ENCODE results near the gene MAP3K5.
"Not testable (repeated sequence)": the region's sequence is repeated elsewhere in the genome, so short reads cannot be mapped to it uniquely, and the experiment has no call there.

Gene MAP3K5

GRCh38 chr6:136792095-136792409 lies 225 bp downstream of the MAP3K5 start:
- FAIRE-seq, result no peak

GRCh38 chr6:136791296-136792094 lies 782 bp downstream of the MAP3K5 start:
- FAIRE-seq, result no peak

DNA sequence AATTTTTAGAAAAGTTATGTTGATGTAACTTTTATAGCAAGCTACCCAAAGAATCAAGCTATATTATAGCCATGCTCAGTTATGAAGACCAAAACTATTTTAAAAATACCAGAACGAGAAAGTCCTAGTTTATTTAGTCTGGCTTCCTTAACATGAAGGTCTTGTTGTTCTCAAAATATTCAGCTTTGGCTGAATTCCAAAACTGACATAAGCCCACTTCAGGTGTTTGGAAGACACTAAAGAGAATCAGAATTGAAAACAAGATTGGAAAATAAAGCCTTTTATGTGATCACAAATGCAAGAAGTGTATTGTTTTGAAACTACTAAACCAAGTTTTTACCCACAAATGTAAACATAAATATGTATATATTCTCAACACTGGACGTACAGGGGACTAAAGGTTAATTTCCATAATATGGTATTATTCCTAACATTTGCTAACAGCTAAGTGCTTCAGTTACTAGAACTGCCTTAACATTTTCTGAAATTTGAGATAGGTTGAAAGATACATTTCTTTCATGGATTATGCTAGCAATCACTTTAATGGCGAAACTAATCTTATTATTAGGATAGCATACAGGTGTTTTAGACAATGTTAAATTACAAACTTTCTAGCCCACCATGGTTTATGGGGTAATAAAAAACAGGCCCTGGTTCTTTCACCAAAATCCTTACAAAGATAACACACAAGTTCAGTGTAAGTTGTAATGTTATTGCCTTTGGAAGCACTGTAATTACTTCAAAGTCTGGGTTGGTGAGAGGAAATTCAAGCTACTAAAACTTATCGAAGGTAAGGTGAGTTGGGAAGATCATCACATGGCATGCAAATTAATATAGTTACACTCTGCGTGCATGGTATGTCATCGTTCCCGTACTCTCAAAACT lies 1.6 kb downstream of the MAP3K5 start:
- FAIRE-seq, result no peak

- FAIRE-seq, result not testable (repeated sequence)
Observed at GRCh38 chr6:136789440-136789839, 2.8 kb downstream of the MAP3K5 start.

DNA sequence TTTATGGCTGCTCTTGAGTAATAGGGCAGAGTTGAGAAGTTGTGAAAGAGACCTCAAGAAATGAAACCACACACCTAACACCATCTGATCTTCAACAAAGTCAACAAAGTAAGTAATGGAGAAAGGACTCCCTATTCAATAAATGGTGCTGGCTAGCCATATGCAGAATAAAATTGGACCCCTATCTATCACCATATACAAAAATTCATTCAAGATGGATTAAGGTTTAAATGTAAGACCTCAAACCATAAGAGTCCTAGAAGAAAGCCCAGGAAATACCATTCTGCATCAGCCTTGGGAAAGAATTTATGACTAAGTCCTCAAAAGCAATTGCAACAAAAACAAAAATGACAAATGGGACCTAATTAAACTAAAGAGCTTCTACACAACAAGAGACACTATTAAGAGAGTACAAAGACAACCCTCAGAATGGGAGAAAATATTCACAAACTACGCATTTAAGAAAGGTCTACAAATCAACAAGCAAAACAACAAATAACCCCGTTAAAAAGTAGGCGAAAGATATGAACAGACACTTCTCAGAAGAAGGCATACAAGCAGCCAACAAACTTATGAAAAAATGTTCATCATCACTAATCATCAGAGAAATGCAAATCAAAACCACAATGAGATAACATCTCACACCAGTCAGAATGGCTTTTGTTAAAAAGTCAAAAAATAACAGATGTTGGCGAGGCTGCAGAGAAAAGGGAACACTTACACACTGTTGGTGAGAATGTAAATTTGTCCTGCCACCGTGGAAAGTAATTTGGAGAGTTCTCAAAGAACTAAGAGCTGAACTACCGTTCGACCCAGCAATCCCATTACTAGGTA lies 4.0 kb downstream of the MAP3K5 start:
- no peak for FAIRE-seq

DNA sequence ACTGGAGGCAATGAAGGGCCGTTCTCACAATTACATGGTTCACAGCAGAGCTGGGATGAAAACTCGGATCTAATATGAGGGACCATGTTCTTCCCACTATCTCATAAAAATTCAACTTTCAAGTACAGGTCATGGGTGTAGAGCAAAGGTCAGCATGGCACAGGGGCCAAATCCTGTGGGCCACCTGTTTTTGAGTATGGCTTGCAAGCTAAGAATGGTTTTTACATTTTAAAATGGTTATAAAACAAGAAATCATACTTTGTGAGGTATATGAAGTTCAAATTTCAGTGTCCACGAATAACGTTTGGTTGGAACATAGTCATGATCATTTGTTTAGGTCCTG lies 4.6 kb downstream of the MAP3K5 start:
- no peak for FAIRE-seq

- FAIRE-seq, result no peak
Observed at GRCh38 chr6:136786658-136787057, 5.6 kb downstream of the MAP3K5 start.

- no peak for FAIRE-seq
Observed at GRCh38 chr6:136784910-136785746, 7.1 kb downstream of the MAP3K5 start.

DNA sequence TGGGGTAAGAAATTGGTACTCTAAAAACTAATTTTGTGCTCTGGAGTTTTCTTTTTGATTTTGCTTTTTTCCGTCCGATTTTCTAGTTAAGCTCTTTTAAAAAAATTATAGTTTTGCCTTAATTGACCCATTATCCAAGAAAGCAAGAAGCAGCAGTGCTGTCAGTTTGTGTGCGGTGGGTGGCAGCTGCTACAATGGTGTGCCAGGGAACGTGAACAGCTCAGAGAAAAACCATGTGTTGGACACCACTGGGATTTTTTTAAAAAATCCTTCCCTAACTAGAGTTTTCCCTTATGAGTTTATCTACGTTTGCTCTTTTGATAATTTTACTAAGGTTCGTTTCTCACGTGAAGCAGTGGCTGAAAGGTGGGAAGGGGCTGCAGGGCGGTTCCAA lies 8.0 kb downstream of the MAP3K5 start:
- no peak for FAIRE-seq

DNA sequence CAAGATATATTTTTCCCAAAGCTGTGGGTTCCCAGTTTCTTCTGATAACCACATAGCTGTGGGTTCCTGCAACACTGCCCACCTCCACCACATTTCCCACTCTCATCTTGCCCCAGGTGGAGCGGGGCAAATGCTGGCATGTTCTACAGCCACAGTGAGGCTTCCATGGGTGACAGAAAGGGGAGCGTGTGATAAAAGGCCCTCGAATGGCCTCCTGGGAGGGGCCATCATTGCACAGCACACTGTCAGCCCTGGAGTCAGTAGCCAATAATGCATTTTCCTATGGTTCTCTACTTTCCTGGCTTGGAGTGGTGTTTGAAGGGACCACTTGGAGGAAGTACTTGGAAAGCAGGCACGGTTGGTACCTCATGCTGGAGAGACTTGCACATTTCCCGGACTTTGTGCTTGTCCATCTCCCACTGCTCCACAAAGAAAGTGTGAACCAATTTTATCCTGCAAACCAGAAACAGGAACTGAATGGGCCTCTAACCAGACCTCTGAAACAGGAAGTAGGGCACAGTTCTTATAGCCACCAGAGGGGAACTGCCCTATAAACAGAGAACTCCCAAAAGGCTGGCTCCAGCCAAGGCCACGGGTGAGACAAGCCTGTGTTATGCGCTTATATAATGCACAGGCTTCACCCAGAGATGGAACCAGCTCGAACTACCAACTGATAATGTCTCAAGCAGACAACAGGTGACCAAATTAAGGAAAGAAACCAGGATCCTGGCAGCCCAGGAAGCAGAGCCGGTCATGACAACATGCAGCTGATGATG lies 8.6 kb downstream of the MAP3K5 start:
- FAIRE-seq, result no peak

GRCh38 chr6:136783021-136783420 lies 9.3 kb downstream of the MAP3K5 start:
- FAIRE-seq, result no peak

GRCh38 chr6:136782021-136782770 lies 10.1 kb downstream of the MAP3K5 start:
- no peak for FAIRE-seq

GRCh38 chr6:136780972-136781371 lies 11.3 kb downstream of the MAP3K5 start:
- no peak for FAIRE-seq

GRCh38 chr6:136779682-136780081 lies 12.6 kb downstream of the MAP3K5 start:
- no peak for FAIRE-seq

DNA sequence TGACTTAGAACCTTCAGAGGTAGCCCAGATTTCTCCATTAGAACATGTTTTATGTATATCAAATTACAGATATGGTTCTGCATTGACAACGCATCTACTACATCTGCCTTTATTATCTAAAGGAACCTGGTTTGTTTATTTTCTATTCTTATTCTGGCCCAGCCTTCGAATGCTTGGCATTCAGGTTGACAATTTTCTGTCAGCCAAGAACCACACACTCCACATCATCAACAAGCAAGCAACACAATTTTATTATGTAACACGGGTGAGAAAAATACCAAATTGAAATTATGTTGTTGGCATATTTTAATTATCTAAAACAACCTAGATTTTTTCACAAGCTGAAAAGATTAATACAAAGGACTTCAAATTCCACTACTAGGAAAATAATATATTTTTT lies 14.6 kb downstream of the MAP3K5 start:
- FAIRE-seq, result no peak

- no peak for FAIRE-seq
Observed at GRCh38 chr6:136775548-136775947, 16.7 kb downstream of the MAP3K5 start.

- no peak for FAIRE-seq
Observed at GRCh38 chr6:136775081-136775480, 17.2 kb downstream of the MAP3K5 start.

DNA sequence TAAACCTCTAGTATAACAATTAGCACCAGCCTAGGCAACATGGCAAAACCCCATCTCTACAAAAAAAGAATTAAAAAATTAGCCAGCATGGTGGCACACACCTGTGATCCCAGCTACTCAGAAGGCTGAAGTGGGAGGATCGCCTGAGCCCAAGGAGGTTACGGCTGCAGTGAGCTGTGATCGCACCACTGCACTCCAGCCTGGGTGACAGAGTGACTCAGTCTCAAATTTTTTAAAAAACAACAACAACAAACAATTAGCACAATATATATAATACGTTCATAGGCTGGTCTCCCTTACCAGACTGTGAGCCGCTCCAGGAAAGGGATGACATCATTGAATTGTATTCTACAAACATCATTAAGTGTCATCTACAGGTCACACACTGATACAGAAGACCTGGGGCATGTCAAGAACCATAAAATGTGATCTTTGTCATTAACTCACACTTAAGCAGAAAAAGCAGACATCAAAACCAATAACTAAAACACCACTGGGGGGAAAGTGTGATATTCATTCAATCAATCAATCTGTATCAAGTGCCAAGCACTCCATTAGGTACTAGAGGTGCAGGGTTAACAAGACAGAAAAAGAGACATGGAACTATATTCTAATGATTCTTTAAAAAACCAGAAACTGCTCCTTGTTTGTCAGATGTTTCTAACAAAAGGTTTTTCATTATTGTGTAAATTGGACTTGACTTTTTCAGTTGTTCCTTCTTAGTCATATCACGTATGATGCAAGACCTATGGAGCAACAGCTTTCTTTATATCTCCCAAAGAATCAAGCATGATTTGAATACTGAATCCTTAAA lies 17.8 kb downstream of the MAP3K5 start:
- FAIRE-seq, result no peak

GRCh38 chr6:136773473-136773796 lies 18.8 kb downstream of the MAP3K5 start:
- FAIRE-seq, result no peak

Data from A204.1 (cell line).